Measurements from ENCODE around the gene AFF2.

AFF2 gene

DNA sequence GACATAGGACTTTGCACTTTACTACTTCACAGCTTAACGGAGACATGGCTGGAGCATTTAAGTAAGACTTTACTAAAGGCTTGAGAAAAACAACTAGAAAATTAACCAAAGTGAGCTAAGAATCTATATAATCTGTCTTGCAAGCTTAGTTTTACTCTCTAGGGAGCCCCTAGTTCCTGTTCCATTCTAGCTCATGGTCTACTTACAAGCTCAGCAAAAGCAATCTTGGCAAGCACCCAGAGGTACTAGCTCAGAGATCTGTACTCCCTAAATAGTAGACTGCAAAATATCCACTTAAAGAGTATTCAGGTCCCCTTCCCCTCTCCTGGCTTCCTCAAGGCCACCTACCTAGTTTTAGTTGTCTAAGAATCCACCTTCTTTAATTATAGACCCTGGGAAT lies 535.7 kb downstream of the AFF2 start:
- Histone ChIP-seq H3K9me3 (replicated peaks; ENCODE audit: insufficient read depth, low read length) (no peaks in the 10 kb centered on the region), H3K4me2 (ENCODE audit: low read depth, low read length) (no peak overlapping the region), H2AFZ (ENCODE audit: low read length) (no peak overlapping the region), H3K9me2 (replicated peaks; ENCODE audit: insufficient read depth, low read length) (no peaks in the 10 kb centered on the region), H3K4me1 (ENCODE audit: low read length) (no peaks in the 10 kb centered on the region), H3K27ac (ENCODE audit: low read length) (no peak overlapping the region), H3K27me3 (replicated peaks; ENCODE audit: insufficient read depth, low read length) (no peaks in the 10 kb centered on the region), H3K79me2 (ENCODE audit: low read length) (no peaks in the 10 kb centered on the region), H3K36me3 (replicated peaks; ENCODE audit: insufficient read depth, low read length) (no peaks in the 10 kb centered on the region), H4K20me1 (ENCODE audit: insufficient read depth, low read length) (no peaks in the 10 kb centered on the region), H3K4me3 (ENCODE audit: low read length) (no peak overlapping the region), H3K9ac (ENCODE audit: low read length) (no peak overlapping the region), H3F3A (ENCODE audit: insufficient read depth, low read length) (no peaks in the 10 kb centered on the region)
- no peak for DNase-seq
- TF ChIP-seq EZH2 (optimal IDR thresholded peaks at IDR 0.05; ENCODE audit: low read depth, low read length) (no peak), EZH2phosphoT487 (IDR thresholded peaks at IDR 0.05; ENCODE audit: low read length) (no peak)
- TF ChIP-seq, protein P1, sequence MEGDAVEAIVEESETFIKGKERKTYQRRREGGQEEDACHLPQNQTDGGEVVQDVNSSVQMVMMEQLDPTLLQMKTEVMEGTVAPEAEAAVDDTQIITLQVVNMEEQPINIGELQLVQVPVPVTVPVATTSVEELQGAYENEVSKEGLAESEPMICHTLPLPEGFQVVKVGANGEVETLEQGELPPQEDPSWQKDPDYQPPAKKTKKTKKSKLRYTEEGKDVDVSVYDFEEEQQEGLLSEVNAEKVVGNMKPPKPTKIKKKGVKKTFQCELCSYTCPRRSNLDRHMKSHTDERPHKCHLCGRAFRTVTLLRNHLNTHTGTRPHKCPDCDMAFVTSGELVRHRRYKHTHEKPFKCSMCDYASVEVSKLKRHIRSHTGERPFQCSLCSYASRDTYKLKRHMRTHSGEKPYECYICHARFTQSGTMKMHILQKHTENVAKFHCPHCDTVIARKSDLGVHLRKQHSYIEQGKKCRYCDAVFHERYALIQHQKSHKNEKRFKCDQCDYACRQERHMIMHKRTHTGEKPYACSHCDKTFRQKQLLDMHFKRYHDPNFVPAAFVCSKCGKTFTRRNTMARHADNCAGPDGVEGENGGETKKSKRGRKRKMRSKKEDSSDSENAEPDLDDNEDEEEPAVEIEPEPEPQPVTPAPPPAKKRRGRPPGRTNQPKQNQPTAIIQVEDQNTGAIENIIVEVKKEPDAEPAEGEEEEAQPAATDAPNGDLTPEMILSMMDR (IDR thresholded peaks at IDR 0.05; ENCODE audit: low read length): no peak

DNA sequence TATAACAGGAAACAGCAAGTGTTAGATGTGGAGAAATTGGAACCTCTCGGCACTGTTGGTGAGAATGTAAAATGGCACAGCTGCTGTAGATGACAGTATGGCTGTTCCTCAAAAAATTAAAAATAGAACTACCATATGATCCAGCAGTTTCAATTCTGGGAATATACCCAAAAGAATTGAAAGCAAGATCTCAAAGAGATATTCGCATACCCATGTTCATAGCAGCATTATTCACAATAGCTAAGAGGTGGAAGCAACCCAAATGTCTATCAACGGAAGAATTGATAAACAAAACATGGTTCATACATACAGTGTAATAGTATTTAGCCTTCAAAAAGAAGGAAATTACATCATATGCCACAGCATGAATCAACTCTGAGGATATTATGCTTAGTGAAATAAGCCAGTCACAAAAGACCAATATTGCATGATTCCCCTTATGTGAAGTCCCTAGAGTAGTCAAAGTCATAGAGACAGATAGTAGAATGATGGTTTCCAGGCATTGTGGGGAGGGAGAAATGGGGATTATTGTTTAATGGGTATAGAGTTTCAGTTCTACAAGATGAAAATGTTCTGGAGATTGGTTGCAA lies 537.0 kb downstream of the AFF2 start:
- Histone ChIP-seq H3K4me3 (ENCODE audit: low read length) (no peak overlapping the region), H3K9me2 (replicated peaks; ENCODE audit: insufficient read depth, low read length) (no peaks in the 10 kb centered on the region), H3K9me3 (replicated peaks; ENCODE audit: insufficient read depth, low read length) (no peaks in the 10 kb centered on the region), H3K36me3 (replicated peaks; ENCODE audit: insufficient read depth, low read length) (no peaks in the 10 kb centered on the region), H4K20me1 (ENCODE audit: insufficient read depth, low read length) (no peaks in the 10 kb centered on the region), H3F3A (ENCODE audit: insufficient read depth, low read length) (no peaks in the 10 kb centered on the region), H3K79me2 (ENCODE audit: low read length) (no peaks in the 10 kb centered on the region), H3K27me3 (replicated peaks; ENCODE audit: insufficient read depth, low read length) (no peaks in the 10 kb centered on the region), H3K27ac (ENCODE audit: low read length) (no peak overlapping the region), H2AFZ (ENCODE audit: low read length) (no peak overlapping the region), H3K4me2 (ENCODE audit: low read depth, low read length) (no peak overlapping the region), H3K4me1 (ENCODE audit: low read length) (no peaks in the 10 kb centered on the region), H3K9ac (ENCODE audit: low read length) (no peak overlapping the region)
- TF ChIP-seq, protein P1 (IDR thresholded peaks at IDR 0.05; ENCODE audit: low read length): no peak
- no peak for TF ChIP-seq EZH2 (optimal IDR thresholded peaks at IDR 0.05; ENCODE audit: low read depth, low read length)
- no peak for TF ChIP-seq EZH2phosphoT487 (IDR thresholded peaks at IDR 0.05; ENCODE audit: low read length)
- no peak for DNase-seq

DNA sequence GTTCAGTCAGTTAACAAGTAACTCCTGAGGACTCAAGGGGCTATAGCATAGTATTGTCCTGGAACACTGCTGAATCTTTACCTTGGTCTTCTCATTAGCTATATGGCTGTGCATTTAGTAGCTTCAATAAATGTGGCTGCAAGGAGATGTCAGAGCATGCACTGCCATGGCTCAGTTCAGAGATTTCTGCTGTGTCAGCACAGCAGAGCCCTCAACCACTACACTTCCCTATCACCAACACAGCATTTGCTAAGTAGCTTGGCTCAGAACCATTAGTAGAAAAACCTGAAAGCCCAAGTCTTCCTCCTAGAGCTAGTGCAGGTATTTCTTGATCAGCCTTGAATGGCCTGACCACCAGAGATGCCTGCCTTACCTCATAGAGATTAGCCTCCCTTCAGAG lies 538.6 kb downstream of the AFF2 start:
- no peaks in the 10 kb centered on the region for H4K20me1 ChIP-seq (ENCODE audit: insufficient read depth, low read length)
- no peaks in the 10 kb centered on the region for H3K9me3 ChIP-seq (replicated peaks; ENCODE audit: insufficient read depth, low read length)
- H3F3A ChIP-seq (ENCODE audit: insufficient read depth, low read length): no peaks in the 10 kb centered on the region
- H3K4me2 ChIP-seq (ENCODE audit: low read depth, low read length): no peak overlapping the region
- TF ChIP-seq EZH2phosphoT487 (IDR thresholded peaks at IDR 0.05; ENCODE audit: low read length) (no peak), EZH2 (optimal IDR thresholded peaks at IDR 0.05; ENCODE audit: low read depth, low read length) (no peak)
- TF ChIP-seq, protein P1 (IDR thresholded peaks at IDR 0.05; ENCODE audit: low read length): no peak
- no peaks in the 10 kb centered on the region for H3K4me1 ChIP-seq (ENCODE audit: low read length)
- H3K79me2 ChIP-seq (ENCODE audit: low read length): no peaks in the 10 kb centered on the region
- H3K27ac ChIP-seq (ENCODE audit: low read length): no peak overlapping the region
- H3K4me3 ChIP-seq (ENCODE audit: low read length): no peak overlapping the region
- DNase-seq: no peak
- no peak overlapping the region for H3K9ac ChIP-seq (ENCODE audit: low read length)
- H2AFZ ChIP-seq (ENCODE audit: low read length): no peak overlapping the region
- no peaks in the 10 kb centered on the region for H3K27me3 ChIP-seq (replicated peaks; ENCODE audit: insufficient read depth, low read length)
- H3K36me3 ChIP-seq (replicated peaks; ENCODE audit: insufficient read depth, low read length): no peaks in the 10 kb centered on the region
- no peaks in the 10 kb centered on the region for H3K9me2 ChIP-seq (replicated peaks; ENCODE audit: insufficient read depth, low read length)
